ENCODE measurements around the gene NUDT5.

Gene NUDT5

GRCh38 chr10:12160664-12161063, 35.0 kb downstream of the NUDT5 start:
- DNase-seq: no peak

- no peak for DNase-seq
These were observed 37.6 kb downstream of the NUDT5 start for GRCh38 chr10:12158111-12158510.

GRCh38 chr10:12156367-12157123, 39.1 kb downstream of the NUDT5 start:
- DNase-seq: no peak

GRCh38 chr10:12154516-12154915, 41.2 kb downstream of the NUDT5 start:
- DNase-seq: no peak

- DNase-seq: no peak
These were observed 45.5 kb downstream of the NUDT5 start for GRCh38 chr10:12150163-12150562.

- no peak for DNase-seq
These were observed 51.2 kb downstream of the NUDT5 start for GRCh38 chr10:12144538-12144937.

- no peak for DNase-seq
These were observed 55.7 kb downstream of the NUDT5 start for GRCh38 chr10:12140038-12140437.

GRCh38 chr10:12135631-12136030, 60.1 kb downstream of the NUDT5 start:
- no peak for DNase-seq

- DNase-seq: peak; percentile 78
These were observed 65.3 kb downstream of the NUDT5 start for GRCh38 chr10:12130237-12130872.

- DNase-seq: peak; percentile 91
These were observed 66.2 kb downstream of the NUDT5 start, which contains the start of gene SEC61A2 for GRCh38 chr10:12129222-12130111. Gene SEC61A2, plus strand, starts transcription at chr10:12129677. Its CDS starts 111 bp downstream, at chr10:12129788.

- no peak for DNase-seq
These were observed 74.0 kb downstream of the NUDT5 start for GRCh38 chr10:12121673-12122072.
